GM08714 (cell line): ENCODE results near the gene ZBTB7C.

Source experiments
- H3K4me3 ChIP-seq: fragments of 200-500 bp; sonication (Bioruptor generic); 2 replicates; pipeline ENCODE4 v1.5.1; 2014; ENCODE audit warnings: mild to moderate bottlenecking, low read length, inconsistent platforms
- ZNF274 ChIP-seq: IDR thresholded peaks from 2 replicates; pipeline ENCODE4 v1.6.1; 2012; ENCODE audit warnings: mild to moderate bottlenecking, low read depth, low read length

The ZBTB7C gene

GRCh38 chr18:48337053-48337452 lies 72.1 kb downstream of the ZBTB7C start:
- no peak for TF ChIP-seq ZNF274
- no peak overlapping the region for H3K4me3 ChIP-seq

DNA sequence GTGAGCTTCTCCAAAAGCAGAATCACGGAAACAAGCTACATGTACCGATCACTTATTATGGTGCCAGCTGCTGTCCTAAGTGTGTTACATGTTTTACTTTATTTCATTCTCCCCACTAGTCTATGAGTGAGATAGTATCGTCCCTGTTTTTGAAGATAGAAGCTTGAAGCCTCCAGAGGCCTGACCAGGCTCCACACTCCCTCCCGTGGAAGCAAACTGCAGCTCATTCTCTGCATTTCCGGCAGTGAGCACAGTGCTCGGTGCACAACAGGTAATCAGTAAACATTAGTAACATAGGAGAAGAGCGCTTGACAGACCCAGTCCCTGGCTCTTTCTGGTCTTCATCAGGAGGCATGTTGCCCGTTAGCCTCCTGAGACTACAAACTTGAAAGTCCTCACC lies 72.9 kb downstream of the ZBTB7C start:
- no peak overlapping the region for H3K4me3 ChIP-seq
- TF ChIP-seq ZNF274 = no peak

- no peak overlapping the region for H3K4me3 ChIP-seq
- no peak for TF ChIP-seq ZNF274
These were observed 73.4 kb downstream of the ZBTB7C start for GRCh38 chr18:48335829-48336228.

DNA sequence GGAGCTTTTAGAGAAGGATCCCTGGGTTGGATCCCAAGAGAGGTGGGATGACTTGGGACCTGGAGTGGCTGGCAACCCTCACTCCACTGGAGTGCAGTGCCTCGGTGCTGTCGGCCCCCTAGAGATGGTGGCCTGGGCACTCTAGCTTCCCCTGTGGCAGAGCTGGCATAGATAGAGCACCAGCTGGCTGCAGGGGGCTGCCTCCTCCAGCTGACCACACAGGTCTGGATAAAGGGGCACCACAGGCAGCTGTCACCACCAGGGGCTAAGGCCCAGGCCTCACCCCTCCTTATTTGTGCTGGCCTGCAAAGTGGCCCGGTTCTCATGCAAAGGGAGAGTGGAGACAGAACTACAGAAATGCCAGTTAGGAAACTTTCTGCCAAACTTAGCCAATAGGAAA lies 74.3 kb downstream of the ZBTB7C start:
- no peak for TF ChIP-seq ZNF274

GRCh38 chr18:48333563-48333962 lies 75.6 kb downstream of the ZBTB7C start:
- no peak for TF ChIP-seq ZNF274
- H3K4me3 ChIP-seq = no peak overlapping the region

More for the DNA sequence above, 74.3 kb downstream of the ZBTB7C start:
- no peak overlapping the region for H3K4me3 ChIP-seq

DNA sequence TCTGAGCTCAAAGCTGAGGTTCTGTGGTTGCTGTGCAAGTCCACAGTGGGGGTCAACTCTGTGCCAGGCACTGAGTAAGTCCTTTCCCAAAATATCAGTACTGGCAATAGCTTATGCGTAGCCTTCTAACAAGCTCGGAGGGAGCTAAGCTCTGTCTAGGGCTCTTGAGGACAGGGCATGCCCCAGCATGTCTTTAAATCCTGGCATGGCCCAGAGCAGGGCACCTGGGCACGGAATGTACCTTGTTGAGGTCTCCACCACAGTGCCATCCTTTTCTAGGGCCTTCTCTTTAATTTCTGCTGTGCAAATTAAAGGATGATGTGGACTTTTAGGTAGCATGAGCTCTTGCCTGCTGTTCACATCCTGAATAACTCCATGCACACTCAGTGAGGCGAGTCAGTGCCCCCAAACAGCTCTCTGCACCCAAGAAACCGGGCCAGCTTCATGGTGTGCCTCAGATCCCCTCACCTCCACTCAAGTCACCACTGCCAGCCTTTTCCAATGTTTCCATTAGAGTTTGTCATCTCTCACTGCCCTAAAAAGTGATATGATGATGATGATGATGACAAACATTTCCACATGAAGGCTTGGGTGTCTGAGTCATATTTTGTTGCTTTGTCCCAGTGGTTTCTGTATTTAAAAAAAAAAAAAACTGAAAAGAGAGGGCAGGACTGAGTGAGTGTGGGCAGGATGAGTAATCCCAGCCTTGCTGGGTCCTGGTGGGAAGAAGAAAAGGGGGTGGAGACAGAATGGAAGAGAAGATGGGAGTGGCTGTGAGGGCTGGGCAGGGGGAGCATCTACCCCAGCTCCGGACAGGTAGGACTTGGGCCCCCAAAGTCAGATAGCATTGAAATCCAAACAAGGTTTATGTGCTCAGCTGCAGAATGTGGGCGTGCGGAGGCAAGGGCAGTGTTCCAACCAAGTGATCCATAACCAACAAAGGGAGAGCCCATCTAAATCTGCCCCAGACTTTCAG lies 78.9 kb downstream of the ZBTB7C start:
- H3K4me3 ChIP-seq = no peak overlapping the region
- no peak for TF ChIP-seq ZNF274

- H3K4me3 ChIP-seq = no peak overlapping the region
- no peak for TF ChIP-seq ZNF274
These were observed 80.5 kb downstream of the ZBTB7C start for GRCh38 chr18:48328473-48329210.

DNA sequence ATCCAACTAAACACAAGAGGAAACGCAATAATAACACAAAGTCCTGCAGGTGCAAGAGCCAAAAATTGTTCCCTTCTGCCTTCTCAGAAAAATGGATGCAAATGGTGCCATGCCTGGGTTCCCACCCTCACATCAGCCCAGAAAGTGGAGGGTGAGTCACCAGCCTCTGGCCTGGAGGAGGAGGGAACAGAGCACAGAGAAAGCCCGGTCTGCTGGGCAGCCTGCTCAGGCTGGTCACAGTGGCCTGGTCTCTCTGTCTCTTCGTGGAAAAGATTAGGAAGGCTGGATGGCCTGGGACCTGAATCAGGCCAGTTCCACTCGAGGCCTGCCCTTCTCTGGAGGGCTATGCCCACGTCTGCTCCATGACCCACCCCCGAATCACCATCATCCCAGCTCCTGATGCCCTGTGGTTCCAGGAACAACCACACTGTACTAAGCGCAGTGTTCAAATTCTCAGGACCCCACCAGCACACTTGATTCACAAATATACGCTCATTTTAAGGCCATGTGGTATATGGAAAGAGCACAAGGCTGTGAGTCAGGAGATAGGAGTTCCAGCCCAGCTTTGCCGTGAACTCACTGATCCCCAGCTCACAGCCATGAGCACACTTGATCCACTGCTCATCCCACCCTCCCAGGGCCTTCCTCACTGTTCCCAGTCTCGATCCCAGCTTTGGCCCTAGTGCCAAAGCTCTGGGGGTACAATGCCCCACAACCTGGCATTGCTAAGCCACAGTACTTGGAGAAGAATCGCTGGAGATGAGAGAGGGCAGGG lies 82.1 kb downstream of the ZBTB7C start:
- no peak for TF ChIP-seq ZNF274
- no peak overlapping the region for H3K4me3 ChIP-seq

- no peak for TF ChIP-seq ZNF274
These were observed 84.0 kb downstream of the ZBTB7C start for GRCh38 chr18:48325115-48325665.

DNA sequence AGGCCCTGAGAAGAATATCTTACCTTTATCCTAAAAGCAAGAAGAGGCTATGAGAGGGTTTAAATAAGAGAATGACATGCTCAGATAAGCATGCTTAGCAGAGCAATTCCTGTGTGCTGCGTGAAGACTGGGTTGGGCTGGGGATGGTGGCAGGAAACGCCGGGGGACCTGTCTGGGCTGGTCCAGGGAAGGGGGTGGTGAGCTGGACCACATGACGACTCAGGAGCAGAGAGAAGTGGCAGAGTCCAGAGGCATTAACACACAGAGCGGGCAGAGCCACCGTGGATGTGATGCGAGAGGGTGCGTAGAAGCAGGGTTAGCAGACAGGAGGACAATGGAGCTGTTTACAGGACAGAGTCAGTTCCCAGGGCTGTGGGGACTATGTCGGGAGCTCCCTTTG lies 84.5 kb downstream of the ZBTB7C start:
- no peak overlapping the region for H3K4me3 ChIP-seq
- no peak for TF ChIP-seq ZNF274

More at GRCh38 chr18:48325115-48325665, 84.0 kb downstream of the ZBTB7C start:
- no peak overlapping the region for H3K4me3 ChIP-seq

- TF ChIP-seq ZNF274 = no peak
- no peak overlapping the region for H3K4me3 ChIP-seq
These were observed 86.0 kb downstream of the ZBTB7C start for GRCh38 chr18:48323151-48323550.

GRCh38 chr18:48321536-48321935 lies 87.6 kb downstream of the ZBTB7C start:
- H3K4me3 ChIP-seq = no peak overlapping the region
- TF ChIP-seq ZNF274 = no peak

GRCh38 chr18:48321121-48321520 lies 88.1 kb downstream of the ZBTB7C start:
- TF ChIP-seq ZNF274 = no peak
- no peak overlapping the region for H3K4me3 ChIP-seq

DNA sequence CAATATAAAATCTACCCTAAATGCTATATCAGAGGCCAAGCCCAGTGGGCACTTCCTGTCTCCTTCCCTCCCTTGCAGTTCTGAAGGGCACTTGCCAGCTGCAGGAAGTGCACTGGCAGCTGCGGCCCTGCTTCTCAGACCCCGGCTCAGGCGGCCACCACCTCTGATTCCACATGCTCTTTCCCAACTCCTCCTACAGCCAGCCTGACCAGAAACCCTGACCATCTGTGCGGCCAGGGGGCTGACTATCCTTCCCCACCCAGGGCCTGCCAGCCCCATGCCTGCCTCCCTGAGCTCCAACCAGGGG lies 88.6 kb downstream of the ZBTB7C start:
- no peak for TF ChIP-seq ZNF274
- no peak overlapping the region for H3K4me3 ChIP-seq
